ENCODE measurements around the gene CAMTA1.

Gene CAMTA1

GRCh38 chr1:7561936-7562728, 776.9 kb downstream of the CAMTA1 start:
- TF ChIP-seq FOXK2 (IDR thresholded peaks at IDR 0.05) (no peak), ZNF384 (IDR thresholded peaks at IDR 0.05) (no peak), TARDBP (IDR thresholded peaks at IDR 0.05) (no peak), PKNOX1 (IDR thresholded peaks at IDR 0.05) (no peak), ARNT (IDR thresholded peaks at IDR 0.05) (no peak), CTBP1 (IDR thresholded peaks at IDR 0.05; ENCODE audit: borderline replicate concordance) (no peak), FOXM1 (IDR thresholded peaks at IDR 0.05; ENCODE audit: borderline replicate concordance) (no peak), SP1 (IDR thresholded peaks at IDR 0.05) (no peak), SUZ12 (IDR thresholded peaks at IDR 0.05) (no peak), BHLHE40 (IDR thresholded peaks at IDR 0.05; ENCODE audit: borderline replicate concordance) (no peak), LEF1 (IDR thresholded peaks at IDR 0.05; ENCODE audit: borderline replicate concordance) (no peak), FOXA1 (IDR thresholded peaks at IDR 0.05) (no peak), NFRKB (IDR thresholded peaks at IDR 0.05) (no peak), ELF4 (IDR thresholded peaks at IDR 0.05) (no peak), L3MBTL2 (conservative IDR thresholded peaks at IDR 0.05) (no peak), HDGF (IDR thresholded peaks at IDR 0.05; ENCODE audit: borderline replicate concordance) (no peak)
- no peak for DNase-seq (ENCODE audit: extremely low spot score)
- ChIA-PET POLR2A (no interaction called here), CTCF (interaction anchor here (0.6 to 2.3 kb wide), 5 partner anchors 10 to 300 kb away, joined by 3 to 8 read pairs (median 6); no protein-coding TSS in a partner anchor)

- DNase-seq (ENCODE audit: extremely low spot score), result no peak
- TF ChIP-seq CTBP1 (IDR thresholded peaks at IDR 0.05; ENCODE audit: borderline replicate concordance) (no peak), BHLHE40 (IDR thresholded peaks at IDR 0.05; ENCODE audit: borderline replicate concordance) (no peak), LEF1 (IDR thresholded peaks at IDR 0.05; ENCODE audit: borderline replicate concordance) (no peak), L3MBTL2 (conservative IDR thresholded peaks at IDR 0.05) (no peak), ARNT (IDR thresholded peaks at IDR 0.05) (no peak), SP1 (IDR thresholded peaks at IDR 0.05) (no peak), TARDBP (IDR thresholded peaks at IDR 0.05) (no peak), NFRKB (IDR thresholded peaks at IDR 0.05) (no peak), ELF4 (IDR thresholded peaks at IDR 0.05) (no peak), FOXM1 (IDR thresholded peaks at IDR 0.05; ENCODE audit: borderline replicate concordance) (no peak), SUZ12 (IDR thresholded peaks at IDR 0.05) (no peak), FOXA1 (IDR thresholded peaks at IDR 0.05) (no peak), ZNF384 (IDR thresholded peaks at IDR 0.05) (no peak), HDGF (IDR thresholded peaks at IDR 0.05; ENCODE audit: borderline replicate concordance) (no peak), PKNOX1 (IDR thresholded peaks at IDR 0.05) (no peak), FOXK2 (IDR thresholded peaks at IDR 0.05) (no peak)
- POLR2A ChIA-PET, result no interaction called here
- CTCF ChIA-PET, result interaction anchor here (0.6 to 2.3 kb wide), 2 partner anchors 9 to 232 kb away, joined by 7 to 8 read pairs; no protein-coding TSS in a partner anchor
Measured at GRCh38 chr1:7562729-7563605, 777.7 kb downstream of the CAMTA1 start.

GRCh38 chr1:7564137-7564536, 778.9 kb downstream of the CAMTA1 start:
- POLR2A ChIA-PET, result no interaction called here
- DNase-seq (ENCODE audit: extremely low spot score), result no peak
- TF ChIP-seq FOXA1 (IDR thresholded peaks at IDR 0.05), result no peak
- no peak for TF ChIP-seq BHLHE40 (IDR thresholded peaks at IDR 0.05; ENCODE audit: borderline replicate concordance)
- TF ChIP-seq TARDBP (IDR thresholded peaks at IDR 0.05), result no peak
- TF ChIP-seq ELF4 (IDR thresholded peaks at IDR 0.05), result no peak
- TF ChIP-seq ARNT (IDR thresholded peaks at IDR 0.05), result no peak
- TF ChIP-seq ZNF384 (IDR thresholded peaks at IDR 0.05), result no peak
- TF ChIP-seq FOXM1 (IDR thresholded peaks at IDR 0.05; ENCODE audit: borderline replicate concordance), result no peak
- no peak for TF ChIP-seq L3MBTL2 (conservative IDR thresholded peaks at IDR 0.05)
- TF ChIP-seq SUZ12 (IDR thresholded peaks at IDR 0.05), result no peak
- no peak for TF ChIP-seq PKNOX1 (IDR thresholded peaks at IDR 0.05)
- no peak for TF ChIP-seq CTBP1 (IDR thresholded peaks at IDR 0.05; ENCODE audit: borderline replicate concordance)
- TF ChIP-seq NFRKB (IDR thresholded peaks at IDR 0.05), result no peak
- no peak for TF ChIP-seq LEF1 (IDR thresholded peaks at IDR 0.05; ENCODE audit: borderline replicate concordance)
- no peak for TF ChIP-seq HDGF (IDR thresholded peaks at IDR 0.05; ENCODE audit: borderline replicate concordance)
- TF ChIP-seq FOXK2 (IDR thresholded peaks at IDR 0.05), result no peak
- no peak for TF ChIP-seq SP1 (IDR thresholded peaks at IDR 0.05)
- CTCF ChIA-PET, result interaction anchor here (1.1 kb wide), 1 partner anchor 83 kb away, joined by 3 read pairs; no protein-coding TSS in a partner anchor

GRCh38 chr1:7565099-7565750, 780.0 kb downstream of the CAMTA1 start:
- TF ChIP-seq FOXM1 (IDR thresholded peaks at IDR 0.05; ENCODE audit: borderline replicate concordance) (no peak), HDGF (IDR thresholded peaks at IDR 0.05; ENCODE audit: borderline replicate concordance) (no peak), ZNF384 (IDR thresholded peaks at IDR 0.05) (no peak), FOXA1 (IDR thresholded peaks at IDR 0.05) (no peak), LEF1 (IDR thresholded peaks at IDR 0.05; ENCODE audit: borderline replicate concordance) (no peak), SP1 (IDR thresholded peaks at IDR 0.05) (no peak), FOXK2 (IDR thresholded peaks at IDR 0.05) (no peak), ELF4 (IDR thresholded peaks at IDR 0.05) (no peak), SUZ12 (IDR thresholded peaks at IDR 0.05) (no peak), L3MBTL2 (conservative IDR thresholded peaks at IDR 0.05) (no peak), NFRKB (IDR thresholded peaks at IDR 0.05) (no peak), CTBP1 (IDR thresholded peaks at IDR 0.05; ENCODE audit: borderline replicate concordance) (no peak), BHLHE40 (IDR thresholded peaks at IDR 0.05; ENCODE audit: borderline replicate concordance) (no peak), ARNT (IDR thresholded peaks at IDR 0.05) (no peak), PKNOX1 (IDR thresholded peaks at IDR 0.05) (no peak), TARDBP (IDR thresholded peaks at IDR 0.05) (no peak)
- no peak for DNase-seq (ENCODE audit: extremely low spot score)
- POLR2A ChIA-PET, result no interaction called here
- CTCF ChIA-PET, result interaction anchor here (1.1 kb wide), 1 partner anchor 82 kb away, joined by 3 read pairs; no protein-coding TSS in a partner anchor
